HG03097 (cell line): ENCODE data around the gene ESPNL.

Experiments
- ATAC-seq: cut with Tn5 transposase; IDR thresholded peaks from one replicate; pipeline ENCODE4 v1.9.1; 2021; ENCODE audit not compliant: unreplicated experiment, low FRiP score

Gene ESPNL

DNA sequence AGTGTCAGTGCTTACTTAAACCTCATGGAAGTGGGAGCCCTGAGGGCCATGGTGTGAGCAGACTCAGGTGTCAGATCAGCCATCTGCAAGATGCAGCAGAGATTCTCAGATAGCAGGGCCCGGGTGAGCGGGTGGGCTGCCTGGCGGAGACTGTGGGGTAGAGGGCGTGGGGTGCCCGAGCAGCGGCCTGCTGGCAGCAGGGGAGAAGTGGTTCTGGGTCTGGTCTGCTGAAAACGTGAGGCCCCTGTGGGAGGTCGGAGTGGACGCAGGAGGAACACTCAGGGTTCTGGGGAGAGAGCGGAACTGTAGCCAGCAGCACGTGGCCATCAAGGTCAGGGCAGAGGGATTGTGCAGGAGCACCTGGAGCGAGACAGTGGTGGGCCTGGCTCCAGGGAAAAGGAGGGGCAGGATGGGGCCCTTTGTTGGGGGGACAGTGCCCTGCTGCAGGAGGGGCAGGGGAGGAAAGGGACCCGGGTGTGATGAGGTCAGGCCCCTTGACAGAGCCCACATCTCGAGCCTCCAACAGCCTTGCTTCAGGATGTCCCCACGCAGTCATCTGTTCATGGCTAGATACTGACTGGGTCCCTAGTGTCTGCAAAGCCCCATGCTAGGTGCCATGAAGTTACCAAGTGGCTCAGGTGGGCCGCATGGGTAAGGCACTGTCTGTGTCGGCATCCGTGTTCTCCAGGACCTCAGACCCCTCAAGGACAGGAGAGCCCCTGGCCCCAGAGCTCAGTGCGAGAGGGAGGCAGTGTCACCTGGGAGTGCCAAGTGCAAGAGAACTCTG, 2.7 kb upstream of the ESPNL start:
- ATAC-seq, result no peak

DNA sequence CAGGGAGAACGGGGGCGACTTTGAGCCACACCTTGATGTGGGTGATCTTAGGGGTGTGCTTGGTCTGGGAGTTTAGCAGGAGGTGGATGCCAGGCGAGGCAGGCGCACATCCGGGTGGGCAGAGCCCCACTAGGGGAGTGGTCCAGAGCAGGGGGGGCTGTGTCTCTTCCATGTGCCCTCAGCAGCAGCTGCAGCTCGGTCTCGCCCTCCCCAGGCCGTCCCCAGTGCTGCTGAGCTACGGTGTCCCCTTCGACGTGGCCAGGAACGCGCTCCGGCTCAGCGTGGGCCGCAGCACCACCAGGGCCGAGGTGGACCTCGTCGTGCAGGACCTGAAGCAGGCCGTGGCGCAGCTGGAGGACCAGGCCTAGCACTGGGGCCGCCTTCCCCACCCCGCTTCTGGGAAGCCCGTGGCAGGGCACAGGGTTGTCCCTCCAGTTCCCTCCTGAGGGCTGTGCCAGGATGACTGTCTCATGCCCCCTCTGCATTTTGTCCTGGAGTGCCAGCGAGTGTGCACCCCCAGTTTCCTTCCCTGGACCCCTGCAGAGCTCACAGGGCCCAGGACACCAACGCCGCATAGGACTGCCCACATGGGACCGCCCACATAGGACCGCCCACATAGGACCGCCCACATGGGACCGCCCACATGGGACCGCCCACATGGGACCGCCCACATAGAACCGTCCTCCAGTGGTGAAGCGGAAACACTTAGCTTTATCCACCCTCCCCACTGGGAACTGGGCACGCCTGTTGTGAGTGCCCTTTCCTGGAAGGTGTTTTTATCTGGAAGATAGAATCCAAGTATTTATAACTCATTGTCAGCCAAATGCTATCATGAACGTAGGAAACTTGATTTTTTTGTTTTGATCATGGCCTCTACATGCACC, 1.9 kb upstream of the ESPNL start:
- ATAC-seq, result no peak

DNA sequence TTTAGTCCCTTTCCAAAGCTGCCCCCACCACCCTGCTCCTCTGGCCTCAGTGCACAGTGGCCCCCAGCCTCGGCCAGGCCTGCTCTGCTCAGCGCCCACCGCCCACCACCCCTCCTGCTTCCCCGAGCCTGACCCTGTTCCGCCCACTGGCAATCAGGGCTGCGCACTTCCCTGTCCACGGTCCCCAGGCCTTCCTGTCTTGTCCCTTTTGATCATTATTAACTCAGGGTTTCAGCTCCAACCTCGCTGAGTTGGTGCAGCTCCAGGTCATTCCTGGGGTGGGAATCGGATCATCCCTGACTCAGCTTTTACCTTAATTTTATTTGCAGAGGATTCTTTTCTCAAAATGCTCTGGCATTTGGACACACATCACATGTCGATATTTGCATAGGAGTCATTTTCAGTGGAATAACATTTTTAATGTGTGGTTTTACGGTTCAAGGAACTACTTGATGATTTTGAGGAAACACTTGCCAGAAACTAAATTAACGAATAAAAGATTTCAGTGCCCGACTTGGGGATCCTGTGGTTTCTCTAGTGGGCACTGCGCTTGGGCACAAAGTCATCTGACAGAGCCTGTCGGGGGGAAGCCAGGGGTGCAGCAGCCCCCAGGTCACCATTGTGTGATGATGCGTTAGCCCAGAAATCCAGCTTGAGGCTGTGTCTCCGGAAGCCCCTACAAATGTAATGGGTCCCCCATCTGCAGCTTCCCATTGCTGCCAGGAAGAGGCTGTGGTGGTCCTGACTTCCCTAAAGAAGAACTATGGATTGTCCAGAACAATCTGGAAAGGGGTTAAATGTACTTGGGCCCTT, 1.0 kb upstream of the ESPNL start:
- no peak for ATAC-seq

DNA sequence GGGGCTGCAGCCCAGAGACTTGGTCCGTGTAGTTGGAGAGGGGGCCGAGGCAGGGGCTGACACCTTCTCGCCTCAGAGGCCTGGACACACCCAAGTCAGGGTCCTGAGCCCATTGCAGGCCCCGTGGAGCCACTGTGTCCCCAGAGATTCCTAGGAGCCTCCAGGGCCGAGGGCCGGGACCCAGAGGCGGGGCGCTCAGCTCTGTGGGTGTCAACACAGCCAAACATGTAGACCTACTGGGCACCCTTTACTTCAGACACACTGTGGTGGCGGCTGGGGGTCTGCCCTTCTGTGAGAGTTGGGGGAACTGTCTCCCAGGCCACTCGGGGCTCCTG, 459 bp upstream of the ESPNL start:
- ATAC-seq, result no peak

DNA sequence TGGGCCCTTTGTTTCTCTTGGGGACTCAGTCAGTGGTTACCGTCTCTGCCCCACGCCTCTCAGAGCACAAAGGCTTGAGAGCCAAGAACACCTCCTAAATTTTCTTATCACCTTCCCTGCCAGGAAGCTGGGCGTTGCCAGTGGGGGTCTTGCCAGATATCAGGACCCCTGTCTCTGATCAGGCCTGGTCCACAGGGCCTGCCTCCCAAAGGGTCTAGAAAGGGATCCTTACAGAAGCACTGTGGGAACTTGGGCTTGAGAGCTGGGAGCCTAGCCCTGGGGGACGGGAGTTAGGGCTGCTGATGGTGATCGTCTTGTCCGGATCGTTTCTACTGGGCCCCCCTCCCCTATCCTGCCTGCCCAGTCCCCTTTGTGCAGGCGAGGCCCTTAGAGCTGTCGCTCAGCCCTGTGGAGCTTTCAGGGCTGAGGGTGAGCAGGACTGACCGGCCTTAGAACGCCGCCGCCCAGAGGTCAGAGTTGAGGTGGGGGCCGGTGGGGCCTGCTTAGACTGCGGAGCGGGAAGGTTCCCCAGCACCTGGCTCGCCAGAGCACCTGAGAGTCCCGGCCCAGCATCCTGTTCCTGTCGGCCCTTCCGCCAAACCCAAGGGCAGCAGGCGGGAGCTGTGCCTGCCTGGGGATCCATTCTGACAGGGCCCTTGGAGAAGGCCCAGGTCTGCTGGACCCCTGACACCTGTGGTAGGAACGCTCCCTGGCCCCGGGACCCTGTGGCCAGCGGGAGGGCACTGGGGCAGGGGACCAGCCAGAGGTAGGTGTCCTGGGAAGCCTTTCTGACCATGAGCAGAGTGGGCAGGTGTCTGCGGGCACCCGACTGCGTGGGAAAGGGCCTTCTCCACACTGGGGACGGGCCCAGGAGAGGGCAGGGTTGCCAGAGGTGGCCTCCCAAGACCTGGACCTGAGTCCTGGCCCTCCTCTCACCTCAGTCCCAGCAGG, 956 bp downstream of the ESPNL start:
- ATAC-seq, result no peak

DNA sequence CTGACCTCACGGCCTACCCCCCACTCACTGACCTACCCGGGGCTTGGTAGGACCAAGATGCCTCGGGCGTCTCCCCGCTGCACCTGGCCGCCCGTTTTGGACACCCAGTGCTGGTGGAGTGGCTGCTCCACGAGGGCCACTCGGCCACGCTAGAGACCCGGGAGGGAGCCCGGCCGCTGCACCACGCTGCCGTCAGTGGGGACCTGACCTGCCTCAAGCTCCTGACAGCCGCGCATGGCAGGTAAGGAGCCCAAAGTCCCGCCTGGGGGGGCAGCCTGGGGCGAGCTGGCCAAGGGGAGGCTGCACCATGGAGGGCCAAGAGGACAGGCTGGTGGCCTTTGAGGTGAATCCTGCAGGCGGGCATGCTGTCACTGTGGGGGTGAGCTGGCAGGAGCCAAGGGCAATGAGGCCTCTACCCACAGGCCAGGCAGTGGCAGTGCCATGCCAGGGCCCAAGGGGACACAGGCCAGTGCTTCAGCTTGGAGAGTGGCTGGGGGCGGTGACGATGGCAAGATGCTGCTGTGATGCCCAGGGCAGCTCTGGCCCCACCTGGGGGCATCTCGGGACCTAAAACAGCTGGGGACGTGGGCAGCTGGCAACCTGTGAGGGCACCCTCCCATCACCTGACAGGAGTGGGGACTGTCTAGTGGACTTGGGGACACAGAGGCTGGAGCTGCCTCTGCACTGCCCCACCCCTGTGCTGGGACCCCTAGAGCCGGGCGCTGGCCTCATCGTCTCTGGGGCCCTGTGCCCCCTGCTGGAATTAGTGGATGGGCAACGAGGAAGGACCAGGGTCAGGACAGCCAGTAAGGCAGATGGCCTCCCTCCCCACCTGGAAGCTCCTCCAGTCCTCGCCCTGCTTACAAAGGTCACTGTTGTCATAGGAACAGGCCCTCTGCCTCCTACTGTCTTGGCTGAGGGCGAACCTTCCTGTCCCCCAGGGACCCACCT, 2.0 kb downstream of the ESPNL start:
- ATAC-seq, result no peak

DNA sequence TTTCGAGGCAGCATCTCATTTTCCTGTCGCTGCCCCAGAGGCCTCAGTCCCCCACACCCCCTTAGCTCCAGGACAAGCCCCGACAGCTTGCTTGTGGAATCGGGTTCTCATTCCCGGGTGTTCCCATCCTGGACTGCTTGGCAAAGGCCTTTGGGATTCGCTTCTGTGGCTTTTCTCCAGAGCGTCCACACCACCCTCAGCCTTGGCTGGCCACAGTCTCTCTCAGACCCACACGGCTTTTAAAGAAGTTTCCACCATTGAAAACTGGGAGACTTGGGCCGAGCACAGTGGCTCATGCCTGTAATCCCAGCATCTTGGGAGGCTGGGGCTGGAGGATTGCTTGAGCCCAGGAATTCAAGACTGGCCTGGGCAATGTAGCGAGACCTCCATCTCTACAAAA, 2.7 kb downstream of the ESPNL start:
- ATAC-seq, result no peak

DNA sequence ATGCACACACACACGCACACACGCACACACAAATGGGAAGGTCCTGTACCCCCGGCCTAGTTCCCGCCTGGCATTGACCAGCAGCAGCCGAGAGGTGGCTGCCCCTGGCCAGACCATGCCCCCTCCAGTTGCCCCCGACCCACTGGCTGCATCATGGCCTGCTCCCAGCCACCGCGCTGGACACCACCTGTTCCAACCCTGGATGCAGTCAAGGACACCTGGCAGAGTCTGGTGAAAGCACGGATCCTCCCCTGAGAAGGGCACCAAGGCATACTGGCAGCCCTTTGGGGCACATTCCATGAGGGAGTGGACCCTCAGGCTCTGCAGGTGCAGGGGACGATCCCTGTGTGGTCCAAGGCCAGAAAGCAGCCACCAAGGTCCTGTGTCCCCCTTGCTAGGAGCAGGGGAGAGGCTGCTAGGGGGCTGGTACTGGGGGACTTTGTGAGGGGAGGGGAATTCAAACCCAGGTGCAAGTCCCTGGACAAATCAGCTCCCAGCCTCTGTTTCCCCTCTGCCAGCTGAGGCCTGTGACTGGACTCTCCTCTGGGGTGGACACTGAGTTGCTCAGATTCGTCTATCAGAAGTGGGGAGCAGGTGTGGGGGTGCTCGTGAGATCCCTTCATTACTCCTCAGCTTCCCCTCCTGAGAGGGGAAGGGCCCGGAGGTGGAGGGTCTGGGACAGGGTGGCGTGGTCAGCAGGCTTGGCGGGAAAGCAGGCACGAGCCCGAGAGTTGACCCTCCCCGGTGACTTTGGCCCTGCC, 3.5 kb downstream of the ESPNL start:
- ATAC-seq, result no peak

DNA sequence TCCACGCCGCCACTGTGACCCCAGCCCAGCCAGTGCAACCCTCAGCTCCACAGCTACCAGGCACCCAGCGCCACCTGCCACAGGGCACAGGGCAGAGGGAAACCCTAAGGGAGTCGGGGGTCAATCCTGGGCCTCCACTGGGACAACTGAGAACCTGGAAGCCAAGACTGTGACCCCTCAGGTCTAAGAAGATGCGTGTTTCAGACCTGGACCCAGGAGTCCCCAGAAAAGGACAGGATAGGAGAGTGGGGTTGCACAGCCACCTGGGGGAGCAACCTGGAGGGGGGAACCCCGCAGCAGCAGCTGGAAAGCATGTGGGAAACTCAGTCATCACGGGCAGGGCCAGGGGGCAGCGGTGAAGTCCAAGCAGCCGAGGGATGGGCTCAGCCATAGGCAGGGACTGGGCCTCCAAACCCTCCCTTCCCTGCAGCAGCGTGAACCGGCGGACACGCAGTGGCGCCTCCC, 4.1 kb downstream of the ESPNL start:
- ATAC-seq, result no peak

DNA sequence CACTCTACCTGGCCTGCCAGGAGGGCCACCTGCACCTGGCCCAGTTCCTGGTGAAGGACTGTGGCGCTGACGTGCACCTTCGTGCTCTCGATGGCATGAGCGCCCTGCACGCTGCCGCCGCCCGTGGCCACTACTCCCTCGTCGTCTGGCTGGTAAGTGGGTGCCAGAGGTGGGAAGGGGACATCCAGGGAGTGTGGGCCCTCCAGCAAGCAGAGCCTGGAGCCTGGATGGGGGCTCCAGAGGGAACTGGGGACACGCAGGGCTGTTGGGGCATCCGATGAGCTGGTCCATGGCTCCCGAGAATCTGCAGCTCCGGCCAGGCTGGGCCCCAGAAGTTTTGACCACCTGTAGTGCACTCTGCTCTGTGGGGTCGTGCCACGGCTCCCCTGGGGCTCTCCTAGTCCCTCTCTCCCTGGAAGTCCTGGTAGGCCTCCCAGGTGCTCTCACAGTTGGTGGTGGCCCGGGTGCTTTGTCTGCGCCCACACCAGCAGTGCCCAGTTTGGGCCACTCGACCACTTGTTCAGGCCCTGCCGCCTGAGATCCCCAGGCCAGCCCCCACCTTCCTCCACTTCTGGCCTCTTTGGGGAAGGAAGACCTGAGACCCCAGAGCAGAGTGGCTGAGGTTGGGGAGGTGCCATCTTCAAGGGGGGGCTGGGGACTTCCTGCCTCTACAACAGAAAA, 4.7 kb downstream of the ESPNL start:
- ATAC-seq, result no peak

DNA sequence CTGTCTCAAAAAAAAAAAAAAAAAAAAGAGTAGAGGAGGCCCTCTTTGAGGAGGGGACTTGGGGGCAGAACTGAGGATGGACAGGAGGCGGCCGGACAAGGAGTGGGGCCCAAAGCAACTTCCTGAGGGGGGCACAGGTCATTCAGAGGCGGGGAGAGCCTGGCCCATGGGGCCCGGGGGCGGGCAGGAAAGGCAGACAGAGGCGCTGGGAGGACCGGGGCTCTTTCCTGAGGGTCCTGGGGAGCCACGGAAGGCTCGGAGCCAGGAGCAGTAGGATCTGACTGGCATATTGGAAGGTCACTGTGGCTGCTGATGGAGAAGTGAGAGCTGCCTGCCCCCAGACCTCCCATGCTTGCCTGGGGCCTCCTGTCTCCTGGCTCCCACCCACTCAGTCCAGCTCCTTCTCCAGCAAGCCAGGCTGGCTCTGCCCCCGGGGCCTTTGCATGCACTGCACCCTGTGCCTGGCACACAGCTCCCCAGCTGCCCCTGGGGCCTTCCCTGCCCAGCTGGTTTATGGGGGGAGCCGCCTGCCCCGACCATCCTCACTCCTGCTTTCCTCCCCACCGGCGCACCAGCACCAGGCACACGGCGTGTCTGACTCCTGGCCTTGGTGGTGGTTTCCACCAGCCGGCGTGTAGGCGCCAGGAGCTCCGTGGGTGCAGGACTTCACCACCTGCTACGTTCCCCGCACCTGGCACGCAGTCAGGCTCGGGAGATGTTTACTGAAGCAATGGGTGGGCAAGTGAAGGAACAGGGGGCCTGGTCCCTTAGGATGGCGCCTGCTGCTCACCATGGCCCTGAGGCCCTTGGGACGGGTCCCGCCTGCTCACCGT, 5.6 kb downstream of the ESPNL start:
- no peak for ATAC-seq

DNA sequence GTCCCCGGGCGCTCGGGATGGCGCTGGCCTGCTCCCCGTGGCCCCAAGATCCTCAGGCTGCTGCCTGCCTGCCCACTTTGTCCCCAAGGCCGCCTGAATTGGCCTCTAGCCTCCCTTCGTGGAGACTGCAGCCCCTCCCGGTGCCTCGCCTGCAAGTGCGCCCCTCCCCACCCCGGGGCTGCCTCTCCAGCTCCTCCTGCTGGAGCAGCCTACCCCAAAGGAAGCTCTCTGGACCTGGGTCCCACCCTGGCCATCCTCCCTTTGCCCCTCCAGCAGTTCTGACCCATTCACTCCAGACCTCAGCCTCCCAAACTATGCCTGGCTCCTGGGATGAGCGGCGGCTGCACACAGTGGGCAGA, 6.2 kb downstream of the ESPNL start:
- ATAC-seq, result no peak

DNA sequence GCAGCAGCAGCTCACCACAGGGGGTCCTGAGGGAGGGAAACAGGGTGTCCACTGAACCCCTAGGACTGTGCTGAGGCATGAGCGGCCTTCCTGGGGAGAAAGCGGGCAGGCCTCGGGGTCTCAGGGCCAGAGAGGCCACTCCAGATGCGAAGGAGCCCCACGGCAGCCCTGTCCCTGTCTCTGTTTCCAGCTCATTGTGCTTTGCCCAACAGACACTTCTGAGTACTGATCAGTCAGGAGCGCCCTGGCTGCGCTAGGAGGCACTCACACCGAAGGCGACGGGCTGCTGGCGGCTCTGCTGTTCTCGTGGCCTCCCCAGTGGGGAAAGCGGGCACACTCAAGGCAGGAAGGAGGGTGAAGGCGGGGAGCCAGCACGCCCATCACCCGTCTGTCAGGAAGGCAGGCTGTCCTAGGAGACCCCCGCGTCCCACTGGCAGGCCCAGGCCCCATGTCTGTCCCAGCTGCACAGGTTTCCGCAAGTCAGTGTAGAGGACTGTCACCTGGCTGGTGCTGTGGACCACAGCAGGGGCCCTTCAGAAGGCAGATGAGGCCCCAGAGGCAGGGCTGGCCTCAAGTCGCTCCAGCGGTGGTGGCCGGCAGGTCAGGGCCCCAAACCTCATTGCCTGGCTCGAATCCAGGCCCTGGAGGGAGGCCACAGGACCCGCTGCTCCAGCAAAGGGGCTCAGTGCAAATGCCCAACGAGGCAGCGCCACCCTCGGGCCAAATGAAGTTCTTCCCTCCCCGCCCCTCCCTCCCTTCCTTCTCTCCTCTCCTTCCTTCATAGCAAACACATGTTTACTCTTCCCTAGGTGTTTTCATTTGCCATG, 6.8 kb downstream of the ESPNL start:
- no peak for ATAC-seq

DNA sequence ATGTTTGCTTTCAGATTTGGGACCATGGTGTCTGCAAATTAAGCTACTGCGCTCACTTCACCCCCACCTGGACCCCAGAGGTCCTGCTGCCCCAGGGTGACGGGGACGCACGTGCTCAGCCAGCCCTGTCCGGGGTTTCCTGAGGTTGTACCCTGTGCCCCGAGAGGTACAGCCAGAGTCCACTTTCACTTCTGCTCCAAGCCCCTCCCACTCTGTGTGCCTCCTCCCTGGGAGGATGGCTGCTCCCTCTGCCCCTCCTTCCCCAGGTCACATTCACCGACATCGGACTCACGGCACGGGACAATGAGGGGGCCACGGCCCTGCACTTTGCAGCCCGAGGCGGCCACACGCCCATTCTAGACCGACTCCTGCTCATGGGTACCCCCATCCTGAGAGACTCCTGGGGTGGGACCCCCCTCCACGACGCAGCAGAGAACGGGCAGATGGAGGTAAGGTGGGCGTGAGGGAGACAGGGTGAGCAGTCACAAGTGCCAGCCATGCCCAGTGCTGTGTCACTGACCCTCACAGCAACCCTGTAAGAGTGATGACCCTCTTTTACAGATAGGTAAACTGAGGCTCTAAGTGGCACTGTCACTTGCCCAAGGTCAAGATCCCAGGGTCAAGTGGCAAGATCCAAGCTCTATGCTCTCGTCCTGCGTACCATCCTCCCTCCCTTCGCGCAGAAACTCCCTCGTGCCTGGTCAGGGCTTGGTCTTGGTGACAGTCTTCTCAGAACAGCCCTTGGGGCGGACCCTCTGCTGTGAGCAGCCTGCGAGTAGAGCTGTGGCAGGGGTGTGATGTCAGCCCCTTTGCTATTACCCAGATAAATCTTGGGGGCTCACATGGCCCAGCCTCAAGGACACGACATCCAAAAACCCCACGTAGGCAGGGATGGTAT, 7.6 kb downstream of the ESPNL start:
- ATAC-seq, result no peak
